H1 (cell line): ENCODE measurements around the gene MTF2. TPM values are rescaled to one million over a fixed set of nuclear protein-coding genes. Genes with fewer than 3 reads are reported as not detected.

ENCODE experiments used
- CTCF ChIA-PET: fragments of 300-600 bp; sonication (Branson Sonifier 250); formaldehyde crosslinking; loops from one replicate; lab custom pipeline; 2021; ENCODE audit not compliant: partially characterized antibody; lab: Charles Lee
- POLR2A ChIA-PET: fragments of 300-600 bp; sonication (Branson Sonifier 250); formaldehyde crosslinking; loops from one replicate; lab custom pipeline; 2021; ENCODE audit warnings: inconsistent platforms; ENCODE audit not compliant: partially characterized antibody; lab: Charles Lee
- DNase-seq, 2 experiments: peaks; one replicate each; pipeline versions ENCODE4 v3.0.0 to v3.0.0-alpha.2; 2010 to 2022; ENCODE audit warnings: low spot score in 2 of 2, low read depth in 1 of 2, mixed read lengths in 1 of 2
- FAIRE-seq: peaks from 2 replicates; lab custom pipeline; 2011; peaks lifted over from hg19 to GRCh38; lab: Jason Lieb, UNC
- H2AFZ ChIP-seq: 2 replicates; pipeline ENCODE4 v1.8.1; 2012; ENCODE audit warnings: low read length, inconsistent platforms
- H2AK5ac ChIP-seq: 2 replicates; pipeline ENCODE4 v1.6.1; 2013; ENCODE audit warnings: low read depth, low read length
- H2BK120ac ChIP-seq: replicated peaks from 2 replicates; pipeline ENCODE3; 2013; ENCODE audit warnings: low read depth, low read length, inconsistent platforms
- H2BK12ac ChIP-seq: 2 replicates; pipeline ENCODE4 v1.6.1; 2013; ENCODE audit warnings: low read depth, low read length
- H2BK15ac ChIP-seq: 2 replicates; pipeline ENCODE4 v1.6.1; 2013; ENCODE audit warnings: low read length
- H2BK20ac ChIP-seq: 2 replicates; pipeline ENCODE4 v1.6.1; 2013; ENCODE audit warnings: low read length
- H2BK5ac ChIP-seq: 2 replicates; pipeline ENCODE4 v1.6.1; 2013; ENCODE audit warnings: low read depth, low read length
- H3K14ac ChIP-seq: 2 replicates; pipeline ENCODE4 v1.6.1; 2013; ENCODE audit warnings: inconsistent platforms; ENCODE audit not compliant: insufficient read length
- H3K18ac ChIP-seq: 2 replicates; pipeline ENCODE4 v1.6.1; 2013; ENCODE audit warnings: low read length; ENCODE audit errors: extremely low read depth
- H3K23ac ChIP-seq: 2 replicates; pipeline ENCODE4 v1.6.1; 2013; ENCODE audit warnings: inconsistent platforms; ENCODE audit not compliant: insufficient read length
- H3K23me2 ChIP-seq: 2 replicates; pipeline ENCODE4 v1.6.1; 2013; ENCODE audit warnings: low read depth, low read length
- H3K27ac ChIP-seq: 2 replicates; pipeline ENCODE4 v1.6.1; 2011; ENCODE audit warnings: low read depth, low read length, inconsistent platforms
- H3K27me3 ChIP-seq, 4 experiments: replicated peaks in 1 of 4; 1 replicate in 1 of 4; 2 replicates in 3 of 4; pipeline versions ENCODE4 v1.6.1 to v1.8.1; 2011 to 2013; ENCODE audit warnings: low read length in 3 of 4, mild to moderate bottlenecking in 3 of 4, inconsistent platforms in 2 of 4, mixed read lengths in 2 of 4, moderate library complexity in 1 of 4; ENCODE audit not compliant: control insufficient read depth in 3 of 4, insufficient read depth in 3 of 4; ENCODE audit errors: extremely low read depth in 1 of 4
- H3K36me3 ChIP-seq, 4 experiments: 2 replicates each; pipeline versions ENCODE4 v1.6.1 to v1.8.1; 2011 to 2013; ENCODE audit warnings: mild to moderate bottlenecking in 4 of 4, low read length in 3 of 4, moderate library complexity in 2 of 4, control low read depth in 1 of 4, inconsistent platforms in 1 of 4; ENCODE audit not compliant: insufficient read depth in 4 of 4, control insufficient read depth in 2 of 4
- H3K4ac ChIP-seq: replicated peaks from 2 replicates; pipeline ENCODE3; 2013; ENCODE audit warnings: low read length, low read depth, mixed read lengths, inconsistent platforms; ENCODE audit not compliant: insufficient read length
- H3K4me1 ChIP-seq, 4 experiments: replicated peaks in 1 of 4; 1 replicate in 1 of 4; 2 replicates in 3 of 4; pipeline versions ENCODE4 v1.6.1 to v1.8.1; 2011 to 2013; ENCODE audit warnings: low read length in 3 of 4, inconsistent platforms in 2 of 4, mixed read lengths in 1 of 4; ENCODE audit not compliant: insufficient read depth in 4 of 4, control insufficient read depth in 3 of 4
- H3K4me2 ChIP-seq, 2 experiments: 2 replicates each; pipeline versions ENCODE4 v1.6.1 to v1.8.1; 2011 to 2013; ENCODE audit warnings: low read depth in 2 of 2, low read length in 2 of 2, control low read depth in 1 of 2, inconsistent platforms in 1 of 2, mild to moderate bottlenecking in 1 of 2; ENCODE audit not compliant: insufficient read depth in 1 of 2
- H3K4me3 ChIP-seq, 4 experiments: fragments of 200-600, 300-600 bp in 1 of 4; sonication (generic), shearing (Covaris generic), sonication (Bioruptor Twin) in 1 of 4; 2 replicates each; pipeline versions ENCODE4 v1.5.1 to v1.8.1; 2011 to 2016; ENCODE audit warnings: low read length in 4 of 4, low read depth in 3 of 4, control low read depth in 2 of 4, inconsistent platforms in 2 of 4, mild to moderate bottlenecking in 2 of 4, mixed read lengths in 1 of 4, moderate library complexity in 1 of 4; ENCODE audit not compliant: insufficient read depth in 2 of 4; ENCODE audit errors: extremely low read depth in 1 of 4
- H3K56ac ChIP-seq: replicated peaks from 2 replicates; pipeline ENCODE3; 2013; ENCODE audit warnings: low read depth, mild to moderate bottlenecking, mixed read lengths, low read length, inconsistent platforms; ENCODE audit not compliant: insufficient read length
- H3K79me1 ChIP-seq: 2 replicates; pipeline ENCODE4 v1.6.1; 2013; ENCODE audit warnings: low read depth, low read length, control low read depth
- H3K79me2 ChIP-seq, 2 experiments: 2 replicates each; pipeline versions ENCODE4 v1.6.1 to v1.8.1; 2012 to 2013; ENCODE audit warnings: low read length in 2 of 2, mild to moderate bottlenecking in 2 of 2, inconsistent platforms in 1 of 2; ENCODE audit not compliant: insufficient read depth in 2 of 2, control insufficient read depth in 1 of 2
- H3K9ac ChIP-seq, 4 experiments: replicated peaks in 1 of 4; 1 replicate in 1 of 4; 2 replicates in 3 of 4; pipeline versions ENCODE4 v1.6.1 to v1.8.1; 2011 to 2013; ENCODE audit warnings: low read depth in 3 of 4, low read length in 3 of 4, control low read depth in 2 of 4, mild to moderate bottlenecking in 2 of 4, moderate library complexity in 2 of 4, inconsistent platforms in 1 of 4; ENCODE audit errors: extremely low read depth in 1 of 4
- H3K9me3 ChIP-seq, 2 experiments: 2 replicates each; pipeline versions ENCODE4 v1.6.1 to v1.8.1; 2012 to 2013; ENCODE audit warnings: mild to moderate bottlenecking in 2 of 2, moderate library complexity in 2 of 2, control low read depth in 1 of 2, inconsistent platforms in 1 of 2, low read depth in 1 of 2, low read length in 1 of 2, mixed read lengths in 1 of 2; ENCODE audit not compliant: insufficient read depth in 2 of 2
- H4K20me1 ChIP-seq, 2 experiments: replicated peaks in 1 of 2; 2 replicates each; pipeline versions ENCODE3 to v1.8.1; 2011 to 2013; ENCODE audit warnings: inconsistent platforms in 2 of 2, low read length in 2 of 2, mild to moderate bottlenecking in 1 of 2; ENCODE audit not compliant: insufficient read depth in 2 of 2, control insufficient read depth in 1 of 2
- H4K5ac ChIP-seq: 2 replicates; pipeline ENCODE4 v1.6.1; 2013; ENCODE audit warnings: low read length, low read depth, mixed read lengths, inconsistent platforms; ENCODE audit not compliant: insufficient read length
- H4K8ac ChIP-seq: 2 replicates; pipeline ENCODE4 v1.8.0; 2013; ENCODE audit warnings: mild to moderate bottlenecking, moderate library complexity, low read length, inconsistent platforms; ENCODE audit not compliant: insufficient read depth; ENCODE audit errors: extremely low read depth
- H4K91ac ChIP-seq: replicated peaks from 2 replicates; pipeline ENCODE3; 2013; ENCODE audit warnings: low read length, mixed read lengths, inconsistent platforms; ENCODE audit not compliant: insufficient read length
- CTBP2 ChIP-seq: IDR thresholded peaks from 2 replicates; pipeline ENCODE4 v1.7.0; 2011; ENCODE audit warnings: borderline replicate concordance, mild to moderate bottlenecking, moderate library complexity, mixed read lengths, low read length; ENCODE audit not compliant: insufficient read depth, insufficient read length
- GABPA ChIP-seq: IDR thresholded peaks from 2 replicates; pipeline ENCODE4 v1.6.1; 2011; ENCODE audit warnings: mild to moderate bottlenecking, low read length, moderate library complexity, borderline replicate concordance; ENCODE audit not compliant: insufficient read depth
- GTF2F1 ChIP-seq: IDR thresholded peaks from 2 replicates; pipeline ENCODE4 v1.6.1; 2012; ENCODE audit warnings: low read depth, low read length, improper control_type of control experiment, borderline replicate concordance
- MAFK ChIP-seq: IDR thresholded peaks from 2 replicates; pipeline ENCODE4 v1.6.1; 2012; ENCODE audit warnings: low read depth, mild to moderate bottlenecking, improper control_type of control experiment, low read length
- RBBP5 ChIP-seq: IDR thresholded peaks from 2 replicates; pipeline ENCODE4 v1.7.1; 2012; ENCODE audit warnings: low read depth, mild to moderate bottlenecking, inconsistent platforms, low read length, moderate library complexity, borderline replicate concordance
- SAP30 ChIP-seq: fragments of 300-600 bp; sonication (generic); IDR thresholded peaks from 2 replicates; pipeline ENCODE4 v1.7.1; 2012; ENCODE audit warnings: low read length, moderate library complexity, mild to moderate bottlenecking, inconsistent platforms; ENCODE audit not compliant: insufficient read depth, insufficient replicate concordance
- SIN3A ChIP-seq, 2 experiments: IDR thresholded peaks in 1 of 2; conservative IDR thresholded peaks in 1 of 2; 2 replicates each; pipeline ENCODE4 v1.6.1; 2011 to 2012; ENCODE audit warnings: low read length in 2 of 2, improper control_type of control experiment in 1 of 2, low read depth in 1 of 2, mild to moderate bottlenecking in 1 of 2
- SIRT6 ChIP-seq: IDR thresholded peaks from one replicate; pipeline ENCODE4 v1.7.1; 2012; ENCODE audit warnings: low read length, inconsistent platforms
- TBP ChIP-seq: IDR thresholded peaks from 2 replicates; pipeline ENCODE4 v1.6.1; 2011; ENCODE audit warnings: low read depth, low read length, improper control_type of control experiment
- TEAD4 ChIP-seq: IDR thresholded peaks from 2 replicates; pipeline ENCODE4 v1.6.1; 2012; ENCODE audit warnings: low read depth, low read length, inconsistent platforms, mixed read lengths
- WGBS, 2 experiments: shearing (Covaris generic) in 1 of 2; methylation state at CpG; one replicate each; pipeline versions ENCODE4 v1.1.6 to v1.1.7; 2013 to 2015; ENCODE audit warnings: low lambda C conversion rate in 2 of 2, mixed read lengths in 2 of 2, inconsistent platforms in 1 of 2, low coverage in 1 of 2, missing lambda C conversion rate in 1 of 2; ENCODE audit not compliant: insufficient replicate concordance in 2 of 2, insufficient coverage in 1 of 2, insufficient read length in 1 of 2; ENCODE audit errors: extremely low coverage in 1 of 2, missing lambda C conversion rate in 1 of 2; 5-methylcytosine and 5-hydroxymethylcytosine counted together
- polyA plus RNA-seq, 7 experiments: library from polyadenylated mRNA; depleted of rRNA in 3 of 7; stranded (reverse) in 5 of 7; unstranded in 2 of 7; fragments of >200 nt in 5 of 7; fragments of 200-250 nt in 2 of 7; gene quantifications; 1 replicate in 5 of 7; 2 replicates in 1 of 7; 4 replicates in 1 of 7; pipeline versions ENCODE4 v1.2.1 to v1.2.3, GENCODE V29; 2011 to 2013; ENCODE audit warnings: missing spikeins in 2 of 7, mixed read lengths in 2 of 7
- total RNA-seq: library from RNA; stranded (reverse); fragmentation: NEBNext Ultra II Directional; extraction: Animal tissue kit (Norgen Biotek cat#: 25700); gene quantifications from 2 replicates; pipeline ENCODE4 v1.2.1, GENCODE V29; 2021

MTF2 gene
- total and polyA plus RNA-seq, 2 of the 8 experiments (the other 6 are each of a cell fraction or from before 2014, with no cell fraction given): 72.1 to 102 TPM

- Histone ChIP-seq H4K8ac (peak within 1 kb of the TSS; percentile 85), H4K5ac (peak within 1 kb of the TSS; percentile 75), H3K56ac (peak within 1 kb of the TSS; percentile 74), H2BK15ac (peak within 1 kb of the TSS; percentile 68; the same call in 1 of the 2 replicates), H3K79me1 (peaks cover 3% of the 10 kb centered on the region; the same call in 1 of the 2 replicates), H2AFZ (peak within 1 kb of the TSS; percentile 92), H3K14ac (no peak within 1 kb of the TSS), H3K4me1 (no peaks in the 10 kb centered on the region; a peak in 1 of 7 replicates), H2BK12ac (peak within 1 kb of the TSS; percentile 61; the same call in 1 of the 2 replicates), H2BK20ac (no peak within 1 kb of the TSS), H3K4me2 (peak within 1 kb of the TSS; percentile 80 to 97), H2BK5ac (peak within 1 kb of the TSS; percentile 93), H3K79me2 (peaks cover 0 to 56% of the 10 kb centered on the region in 2 experiments; a peak in 2 of 4 replicates), H3K36me3 (peaks cover 0 to 3% (median 0%) of the 10 kb centered on the region in 4 experiments; a peak in 1 of 8 replicates), H3K9ac (peak within 1 kb of the TSS; percentile 72 to 85 (median 84)), H3K23me2 (peaks cover 5% of the 10 kb centered on the region), H3K9me3 (no peaks in the 10 kb centered on the region), H3K27ac (peak within 1 kb of the TSS; percentile 80), H3K27me3 (no peaks in the 10 kb centered on the region), H2AK5ac (no peak within 1 kb of the TSS; the same call in 1 of the 2 replicates), H3K4me3 (peak within 1 kb of the TSS; percentile 90 to 99 (median 97)), H2BK120ac (no peak within 1 kb of the TSS), H3K4ac (peak within 1 kb of the TSS; percentile 57), H4K20me1 (peaks cover 0 to 2% of the 10 kb centered on the region in 2 experiments), H3K23ac (no peak within 1 kb of the TSS), H3K18ac (peak within 1 kb of the TSS; percentile 98), H4K91ac (peak within 1 kb of the TSS; percentile 82)
- FAIRE-seq (no peak), DNase-seq (no peak)
- ChIA-PET POLR2A (interaction anchor here (0.5 to 2.6 kb wide), 3 partner anchors 102 to 282 kb away, joined by 3 to 11 read pairs (median 4); partner anchors contain the start of gene MTF2), CTCF (interaction anchor here (0.6 kb wide), 1 partner anchor 187 kb away, joined by 3 read pairs; no protein-coding TSS in a partner anchor)
- 7% methylated on average over 42 of the region's 43 CpGs; no CpG with 5 or more reads in 1 of the 2 experiments for WGBS, 2 experiments
- no peak for TF ChIP-seq SIRT6
- TF ChIP-seq SAP30: peak; percentile 89
- TF ChIP-seq GTF2F1: no peak
- TF ChIP-seq GABPA: no peak
- TF ChIP-seq SIN3A (conservative IDR thresholded peaks at IDR 0.05 in 1 of 2, IDR thresholded peaks at IDR 0.05 in 1 of 2; ENCODE audit: low read depth in 1 of 2, low read length in 2 of 2): peak in 1 of 2 experiments; percentile 67; a peak in 1 of 4 replicates
- TF ChIP-seq TBP: no peak
- TF ChIP-seq CTBP2: no peak
- no peak for TF ChIP-seq MAFK
- TF ChIP-seq RBBP5: no peak; the same call in 1 of the 2 replicates
- TF ChIP-seq TEAD4: no peak
Observed at GRCh38 chr1:93180723-93181613, 101.9 kb downstream of the MTF2 start, which contains the start of gene CCDC18. TSS of gene CCDC18 (plus strand) at chr1:93180724. CDS start at chr1:93183362, 2,638 bp downstream.
